ENCODE measurements around the gene MX1. TPM values are rescaled to one million over a fixed set of nuclear protein-coding genes. Genes with fewer than 3 reads are reported as not detected.

The MX1 gene
- total RNA-seq, 1 donor from 2014 or later: 8.8 TPM

DNA sequence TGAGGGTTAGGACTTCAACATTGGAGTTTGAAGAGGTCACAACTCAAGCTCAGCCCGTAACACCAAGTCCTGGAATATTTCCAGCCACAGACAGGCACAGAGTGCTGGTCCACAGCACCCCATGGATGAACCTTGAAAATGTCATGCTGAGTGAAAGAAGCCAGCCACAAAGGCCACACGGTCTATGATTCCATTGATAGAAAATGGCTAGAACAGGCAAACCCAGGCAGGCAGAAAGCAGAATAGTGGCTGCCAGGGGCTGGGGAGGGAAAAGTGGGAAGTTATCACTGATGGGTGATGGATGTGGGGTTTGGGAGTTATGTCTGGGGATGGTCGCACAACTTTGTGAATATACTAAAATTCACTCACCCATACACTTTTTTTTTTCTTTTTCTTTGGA lies 21.3 kb downstream of the MX1 start:
- no peak overlapping the region for H3K4me3 ChIP-seq
- no peak overlapping the region for H3K27ac ChIP-seq (replicated peaks)
- TF ChIP-seq, protein P1, sequence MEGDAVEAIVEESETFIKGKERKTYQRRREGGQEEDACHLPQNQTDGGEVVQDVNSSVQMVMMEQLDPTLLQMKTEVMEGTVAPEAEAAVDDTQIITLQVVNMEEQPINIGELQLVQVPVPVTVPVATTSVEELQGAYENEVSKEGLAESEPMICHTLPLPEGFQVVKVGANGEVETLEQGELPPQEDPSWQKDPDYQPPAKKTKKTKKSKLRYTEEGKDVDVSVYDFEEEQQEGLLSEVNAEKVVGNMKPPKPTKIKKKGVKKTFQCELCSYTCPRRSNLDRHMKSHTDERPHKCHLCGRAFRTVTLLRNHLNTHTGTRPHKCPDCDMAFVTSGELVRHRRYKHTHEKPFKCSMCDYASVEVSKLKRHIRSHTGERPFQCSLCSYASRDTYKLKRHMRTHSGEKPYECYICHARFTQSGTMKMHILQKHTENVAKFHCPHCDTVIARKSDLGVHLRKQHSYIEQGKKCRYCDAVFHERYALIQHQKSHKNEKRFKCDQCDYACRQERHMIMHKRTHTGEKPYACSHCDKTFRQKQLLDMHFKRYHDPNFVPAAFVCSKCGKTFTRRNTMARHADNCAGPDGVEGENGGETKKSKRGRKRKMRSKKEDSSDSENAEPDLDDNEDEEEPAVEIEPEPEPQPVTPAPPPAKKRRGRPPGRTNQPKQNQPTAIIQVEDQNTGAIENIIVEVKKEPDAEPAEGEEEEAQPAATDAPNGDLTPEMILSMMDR (IDR thresholded peaks at IDR 0.05; ENCODE audit: borderline replicate concordance): no peak
- peaks cover 78% of the 10 kb centered on the region for H3K36me3 ChIP-seq
- DNase-seq: no peak
- intact Hi-C loops (cut with micrococcal nuclease): no loop called here
- H3K4me1 ChIP-seq: no peaks in the 10 kb centered on the region
- H3K27me3 ChIP-seq (ENCODE audit: low read depth): no peaks in the 10 kb centered on the region
- H3K9me3 ChIP-seq (replicated peaks): no peaks in the 10 kb centered on the region

DNA sequence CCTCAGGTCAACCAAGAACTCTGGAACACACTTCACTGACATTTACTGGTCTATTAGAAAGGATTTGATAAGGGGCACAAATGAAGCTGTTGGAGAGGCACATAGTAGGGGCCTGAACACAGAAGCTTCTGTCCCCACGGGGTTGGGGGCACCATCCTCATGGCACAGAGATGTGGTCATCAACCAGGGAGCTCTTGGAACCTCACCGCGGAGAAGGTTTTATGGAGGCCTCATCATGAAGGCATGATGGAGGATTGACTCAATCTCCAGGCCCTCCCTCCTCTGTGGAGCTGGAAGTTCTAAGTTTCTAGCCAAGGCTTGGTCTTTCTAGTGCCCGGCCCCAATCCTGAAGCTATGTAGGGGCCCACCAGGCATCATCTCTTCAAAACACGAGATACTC lies 23.6 kb downstream of the MX1 start:
- Histone ChIP-seq H3K4me3 (no peak overlapping the region), H3K9me3 (replicated peaks) (no peaks in the 10 kb centered on the region), H3K27me3 (ENCODE audit: low read depth) (no peaks in the 10 kb centered on the region), H3K27ac (replicated peaks) (no peak overlapping the region), H3K4me1 (no peaks in the 10 kb centered on the region), H3K36me3 (peaks cover 79% of the 10 kb centered on the region)
- TF ChIP-seq, protein P1 (IDR thresholded peaks at IDR 0.05; ENCODE audit: borderline replicate concordance): no peak
- no peak for DNase-seq
- intact Hi-C loops (cut with micrococcal nuclease): no loop called here

GRCh38 chr21:41451753-41452676 lies 26.0 kb downstream of the MX1 start:
- Histone ChIP-seq H3K27ac (replicated peaks) (no peak overlapping the region), H3K4me3 (no peak overlapping the region), H3K4me1 (no peaks in the 10 kb centered on the region), H3K9me3 (replicated peaks) (no peaks in the 10 kb centered on the region), H3K27me3 (ENCODE audit: low read depth) (no peaks in the 10 kb centered on the region), H3K36me3 (peaks cover 76% of the 10 kb centered on the region)
- no peak for DNase-seq
- TF ChIP-seq, protein P1 (IDR thresholded peaks at IDR 0.05; ENCODE audit: borderline replicate concordance): no peak
- intact Hi-C loops (cut with micrococcal nuclease): no loop called here

GRCh38 chr21:41453198-41453597 lies 27.2 kb downstream of the MX1 start:
- Histone ChIP-seq H3K9me3 (replicated peaks) (no peaks in the 10 kb centered on the region), H3K4me3 (no peak overlapping the region), H3K4me1 (no peaks in the 10 kb centered on the region), H3K36me3 (peaks cover 77% of the 10 kb centered on the region), H3K27ac (replicated peaks) (no peak overlapping the region), H3K27me3 (ENCODE audit: low read depth) (no peaks in the 10 kb centered on the region)
- TF ChIP-seq, protein P1 (IDR thresholded peaks at IDR 0.05; ENCODE audit: borderline replicate concordance): no peak
- intact Hi-C loops (cut with micrococcal nuclease): no loop called here
- no peak for DNase-seq

GRCh38 chr21:41453761-41454160 lies 27.7 kb downstream of the MX1 start:
- Histone ChIP-seq H3K4me1 (no peaks in the 10 kb centered on the region), H3K27me3 (ENCODE audit: low read depth) (no peaks in the 10 kb centered on the region), H3K9me3 (replicated peaks) (no peaks in the 10 kb centered on the region), H3K27ac (replicated peaks) (no peak overlapping the region), H3K36me3 (peaks cover 78% of the 10 kb centered on the region), H3K4me3 (no peak overlapping the region)
- TF ChIP-seq, protein P1 (IDR thresholded peaks at IDR 0.05; ENCODE audit: borderline replicate concordance): no peak
- DNase-seq: no peak
- intact Hi-C loops (cut with micrococcal nuclease): no loop called here
